IPS-NIHi7 (cell line): Measurements from ENCODE around the gene GPR78.
"Not testable (repeated sequence)": the region's sequence is repeated elsewhere in the genome, so short reads cannot be mapped to it uniquely, and the experiment has no call there.

Experiments
- DNase-seq: peaks from one replicate; pipeline ENCODE4 v3.0.0; 2012; ENCODE audit warnings: mixed read lengths; ENCODE audit errors: extremely low spot score

GPR78 gene

GRCh38 chr4:8616831-8617230, 36.6 kb downstream of the GPR78 start:
- no peak for DNase-seq

- DNase-seq: no peak
Measured at GRCh38 chr4:8617486-8618040, 37.4 kb downstream of the GPR78 start.

GRCh38 chr4:8618421-8618820, 38.2 kb downstream of the GPR78 start:
- no peak for DNase-seq

- no peak for DNase-seq
Measured at GRCh38 chr4:8618961-8619720, 38.9 kb downstream of the GPR78 start.

GRCh38 chr4:8621135-8621534, 40.9 kb downstream of the GPR78 start:
- DNase-seq: not testable (repeated sequence)

GRCh38 chr4:8624601-8625272, 44.5 kb downstream of the GPR78 start:
- DNase-seq: not testable (repeated sequence)

GRCh38 chr4:8630240-8630905, 50.2 kb downstream of the GPR78 start:
- not testable (repeated sequence) for DNase-seq

- not testable (repeated sequence) for DNase-seq
Measured at GRCh38 chr4:8631896-8632295, 51.7 kb downstream of the GPR78 start.

GRCh38 chr4:8634773-8635172, 54.6 kb downstream of the GPR78 start:
- not testable (repeated sequence) for DNase-seq

GRCh38 chr4:8635897-8636554, 55.8 kb downstream of the GPR78 start:
- DNase-seq: not testable (repeated sequence)
